Tibial artery (tissue), 4 donors: ENCODE measurements around the gene WASF2.
A peak's percentile ranks its signal among the peaks of the same experiment; 100 is the strongest.

Experiments used
- DNase-seq, 2 donors: peaks; one replicate each; pipeline ENCODE4 v3.0.0-alpha.2; 2019
- H3K27ac ChIP-seq, 2 donors: fragments of 200-600 bp; sonication (generic) in 1 of 2; 1 replicate in 1 of 2; 2 replicates in 1 of 2; pipeline ENCODE4 v1.5.1; 2018 to 2019; ENCODE audit warnings: mild to moderate bottlenecking in 1 of 2
- H3K27me3 ChIP-seq, 2 donors: fragments of 200-600 bp; sonication (generic) in 1 of 2; one replicate each; pipeline versions ENCODE4 v1.5.1 to v1.6.0; 2016 to 2019
- H3K36me3 ChIP-seq, 3 donors: fragments of 200-600 bp; sonication (generic) in 2 of 3; one replicate each; pipeline ENCODE4 v1.5.1; 2016 to 2019; ENCODE audit warnings: mild to moderate bottlenecking in 2 of 3
- H3K4me1 ChIP-seq, 4 donors: fragments of 200-600 bp; sonication (generic) in 2 of 4; 1 replicate in 3 of 4; 2 replicates in 1 of 4; pipeline ENCODE4 v1.5.1; 2016 to 2019
- H3K4me3 ChIP-seq, 2 donors: fragments of 200-600 bp; sonication (generic) in 1 of 2; 1 replicate in 1 of 2; 2 replicates in 1 of 2; pipeline ENCODE4 v1.5.1; 2018 to 2019; ENCODE audit warnings: mild to moderate bottlenecking in 2 of 2
- H3K9me3 ChIP-seq, 3 donors: fragments of 200-600 bp; sonication (generic) in 1 of 3; one replicate each; pipeline ENCODE4 v1.5.1; 2016 to 2019
- intact Hi-C: fragments of 100-400 bp; cut with DNase I; formaldehyde crosslinking; loops from one replicate; pipeline ENCODE4 v1.15.0; 2023; ENCODE audit warnings: low total_unique reads
- TF ChIP-seq, protein P1 (sequence below), 2 experiments: fragments of 200-600 bp in 1 of 2; fragments of 450-650 bp in 1 of 2; IDR thresholded peaks; one replicate each; pipeline ENCODE4 v1.5.1; 2017 to 2019; ENCODE audit warnings: antibody characterized with exemption in 2 of 2, mild to moderate bottlenecking in 1 of 2, moderate library complexity in 1 of 2

The WASF2 gene

DNA sequence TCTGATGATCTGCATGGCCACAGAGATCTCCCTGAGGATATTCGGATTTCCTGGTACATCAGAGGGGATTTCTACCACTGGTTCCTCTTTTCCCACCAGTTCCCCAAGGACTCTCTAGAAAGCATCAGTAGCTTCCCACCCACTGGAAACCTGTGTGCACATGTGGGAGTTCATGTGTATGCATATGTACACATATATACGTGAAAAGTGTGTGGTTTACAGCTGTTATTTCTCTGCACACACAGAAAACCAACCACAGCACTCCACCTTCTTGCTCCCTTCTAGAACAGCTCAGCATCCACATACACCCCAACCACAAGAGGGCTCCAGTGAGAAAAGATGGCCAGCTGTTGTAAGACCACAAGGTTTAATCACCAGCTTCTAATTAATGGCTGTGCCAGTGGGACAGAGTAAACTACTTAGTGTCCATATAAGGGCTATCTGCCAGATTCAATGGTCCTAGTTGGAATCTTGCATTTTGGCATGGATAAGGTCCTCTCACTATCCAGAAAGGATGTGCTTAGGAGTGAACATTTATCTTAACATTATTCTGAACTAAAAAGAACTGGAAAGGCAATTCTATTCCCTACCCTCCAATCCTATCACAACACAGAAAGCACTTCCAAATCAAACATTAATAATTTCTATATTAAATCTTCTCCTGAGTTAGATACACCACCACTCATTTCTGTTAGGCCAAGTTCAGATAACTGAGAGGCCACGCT lies 73.4 kb downstream of the WASF2 start:
- H3K9me3 ChIP-seq: no peaks in the 10 kb centered on the region
- H3K4me3 ChIP-seq: no peak overlapping the region
- DNase-seq: no peak
- intact Hi-C loops: loop anchor here (5.0 kb wide), 1 partner anchor 186 kb away; the partner anchor contains the start of gene AHDC1
- peaks cover 62 to 66% (median 63%) of the 10 kb centered on the region in 3 donors for H3K36me3 ChIP-seq
- H3K27ac ChIP-seq: peak overlapping the region; percentile 78 to 81
- TF ChIP-seq, protein P1, sequence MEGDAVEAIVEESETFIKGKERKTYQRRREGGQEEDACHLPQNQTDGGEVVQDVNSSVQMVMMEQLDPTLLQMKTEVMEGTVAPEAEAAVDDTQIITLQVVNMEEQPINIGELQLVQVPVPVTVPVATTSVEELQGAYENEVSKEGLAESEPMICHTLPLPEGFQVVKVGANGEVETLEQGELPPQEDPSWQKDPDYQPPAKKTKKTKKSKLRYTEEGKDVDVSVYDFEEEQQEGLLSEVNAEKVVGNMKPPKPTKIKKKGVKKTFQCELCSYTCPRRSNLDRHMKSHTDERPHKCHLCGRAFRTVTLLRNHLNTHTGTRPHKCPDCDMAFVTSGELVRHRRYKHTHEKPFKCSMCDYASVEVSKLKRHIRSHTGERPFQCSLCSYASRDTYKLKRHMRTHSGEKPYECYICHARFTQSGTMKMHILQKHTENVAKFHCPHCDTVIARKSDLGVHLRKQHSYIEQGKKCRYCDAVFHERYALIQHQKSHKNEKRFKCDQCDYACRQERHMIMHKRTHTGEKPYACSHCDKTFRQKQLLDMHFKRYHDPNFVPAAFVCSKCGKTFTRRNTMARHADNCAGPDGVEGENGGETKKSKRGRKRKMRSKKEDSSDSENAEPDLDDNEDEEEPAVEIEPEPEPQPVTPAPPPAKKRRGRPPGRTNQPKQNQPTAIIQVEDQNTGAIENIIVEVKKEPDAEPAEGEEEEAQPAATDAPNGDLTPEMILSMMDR (IDR thresholded peaks at IDR 0.05): peak; percentile 40 to 46
- peaks cover 8 to 62% (median 45%) of the 10 kb centered on the region in 4 donors for H3K4me1 ChIP-seq
- H3K27me3 ChIP-seq: no peaks in the 10 kb centered on the region

DNA sequence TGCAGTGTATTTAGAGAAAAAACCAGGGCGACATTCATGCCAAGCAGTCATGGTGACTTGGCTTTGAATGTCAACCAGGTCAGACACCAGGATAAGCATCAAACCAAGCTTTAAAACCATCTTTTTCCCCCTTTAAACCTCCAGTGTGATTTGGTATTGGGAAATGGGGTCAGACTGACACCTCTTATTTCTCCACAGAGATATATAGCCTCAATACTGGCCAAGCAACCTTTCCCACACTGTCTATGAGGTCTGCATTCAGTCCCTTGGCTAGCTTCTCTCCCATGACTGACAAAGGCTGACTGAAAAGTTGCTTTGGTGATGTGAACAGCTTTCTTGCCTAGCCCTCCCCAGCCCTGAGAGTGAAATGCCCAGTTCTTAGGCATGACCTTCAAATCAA lies 75.9 kb downstream of the WASF2 start:
- Histone ChIP-seq H3K4me1 (peaks cover 8 to 38% (median 30%) of the 10 kb centered on the region in 4 donors), H3K36me3 (peaks cover 84 to 89% (median 86%) of the 10 kb centered on the region in 3 donors), H3K27ac (peak overlapping the region in 1 of 2 donors; percentile 17), H3K9me3 (no peaks in the 10 kb centered on the region), H3K27me3 (no peaks in the 10 kb centered on the region), H3K4me3 (no peak overlapping the region)
- TF ChIP-seq, protein P1 (IDR thresholded peaks at IDR 0.05): no peak
- DNase-seq: no peak
- intact Hi-C loops: loop anchor here (5.0 kb wide), 1 partner anchor 123 kb away; no protein-coding TSS in a partner anchor

DNA sequence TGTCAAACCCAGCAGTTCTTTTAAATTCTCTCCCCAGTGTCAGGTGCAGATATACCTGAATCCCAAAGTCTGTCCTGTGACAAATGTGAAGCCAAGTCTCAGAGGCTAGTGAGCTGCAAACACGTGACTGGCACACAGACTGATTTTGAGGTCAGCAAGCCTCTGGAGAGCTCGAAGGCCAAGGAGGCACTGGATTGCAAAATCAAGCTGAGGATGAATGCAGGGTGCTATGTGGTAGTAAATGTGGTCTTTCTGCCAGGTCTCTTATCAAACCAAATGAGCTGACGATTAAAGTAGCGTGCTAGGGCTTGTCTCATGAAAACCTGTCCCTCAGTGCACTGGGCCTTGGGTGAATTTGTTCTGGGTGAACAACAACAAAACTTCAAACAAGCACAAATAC lies 77.0 kb downstream of the WASF2 start:
- intact Hi-C loops: loop anchor here (5.0 kb wide), 1 partner anchor 124 kb away; no protein-coding TSS in a partner anchor
- H3K27me3 ChIP-seq: no peaks in the 10 kb centered on the region
- peak overlapping the region in 1 of 2 donors; percentile 17 for H3K27ac ChIP-seq
- DNase-seq: no peak
- TF ChIP-seq, protein P1 (IDR thresholded peaks at IDR 0.05): no peak
- peaks cover 91 to 98% (median 96%) of the 10 kb centered on the region in 3 donors for H3K36me3 ChIP-seq
- H3K4me1 ChIP-seq: peaks cover 6 to 27% (median 21%) of the 10 kb centered on the region in 4 donors
- no peak overlapping the region for H3K4me3 ChIP-seq
- H3K9me3 ChIP-seq: no peaks in the 10 kb centered on the region

DNA sequence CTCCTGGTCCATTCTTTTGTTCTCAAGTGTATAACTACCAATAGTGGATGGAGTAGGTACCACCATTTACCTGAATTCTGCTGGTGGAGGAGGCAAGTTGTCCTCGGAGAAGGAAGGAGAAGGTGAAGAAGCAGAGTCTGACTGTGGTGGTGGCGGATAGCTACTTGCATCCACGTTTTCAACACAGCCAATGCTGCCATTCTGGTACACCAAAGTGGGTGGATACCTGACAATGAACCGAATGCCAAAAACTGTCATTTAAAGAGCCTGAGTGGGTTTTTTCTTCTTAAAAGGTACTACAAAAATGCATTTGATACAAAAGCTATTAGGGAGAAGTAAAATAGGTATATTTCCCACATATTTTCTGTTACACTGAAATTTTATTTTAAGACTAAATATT lies 77.5 kb downstream of the WASF2 start:
- H3K36me3 ChIP-seq: peaks cover 93 to 98% (median 96%) of the 10 kb centered on the region in 3 donors
- H3K27me3 ChIP-seq: no peaks in the 10 kb centered on the region
- intact Hi-C loops: loop anchor here (5.0 kb wide), 1 partner anchor 125 kb away; no protein-coding TSS in a partner anchor
- TF ChIP-seq, protein P1 (IDR thresholded peaks at IDR 0.05): no peak
- DNase-seq: no peak
- no peaks in the 10 kb centered on the region for H3K9me3 ChIP-seq
- peaks cover 1 to 22% (median 16%) of the 10 kb centered on the region in 4 donors for H3K4me1 ChIP-seq
- no peak overlapping the region for H3K4me3 ChIP-seq
- H3K27ac ChIP-seq: no peak overlapping the region

DNA sequence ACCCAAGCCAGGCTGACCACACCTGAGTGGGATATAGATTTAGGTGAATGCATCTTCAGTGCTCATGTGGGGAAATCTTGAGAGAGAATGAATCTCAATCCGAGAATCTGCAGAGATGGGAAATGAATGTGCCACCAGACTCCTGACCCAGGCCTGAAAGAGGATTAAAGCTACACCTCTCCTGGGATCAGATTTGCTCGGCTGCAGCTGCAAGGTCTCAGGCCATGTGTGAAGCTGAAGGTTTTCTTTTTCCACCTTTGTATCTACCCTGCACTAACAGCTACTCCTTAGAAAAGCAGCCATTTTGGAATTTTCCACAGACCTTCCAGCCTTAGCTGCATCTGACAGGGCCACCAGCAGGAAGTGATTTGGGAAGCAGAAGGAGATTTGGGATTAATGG lies 79.3 kb downstream of the WASF2 start:
- intact Hi-C loops: loop anchor here (5.0 kb wide), 1 partner anchor 127 kb away; no protein-coding TSS in a partner anchor
- no peak overlapping the region for H3K27ac ChIP-seq
- no peaks in the 10 kb centered on the region for H3K27me3 ChIP-seq
- H3K9me3 ChIP-seq: no peaks in the 10 kb centered on the region
- peaks cover 88 to 95% (median 95%) of the 10 kb centered on the region in 3 donors for H3K36me3 ChIP-seq
- no peak overlapping the region for H3K4me3 ChIP-seq
- peaks cover 0 to 19% (median 9%) of the 10 kb centered on the region in 4 donors for H3K4me1 ChIP-seq
- DNase-seq: no peak
- TF ChIP-seq, protein P1 (IDR thresholded peaks at IDR 0.05): no peak
